Right lobe of liver (tissue), 4 donors: Measurements from ENCODE around the gene GRWD1.

Experiments
- CTCF ChIP-seq, 4 donors: fragments of 200-600 bp in 3 of 4; fragments of 450-650 bp in 1 of 4; IDR thresholded peaks; one replicate each; pipeline versions ENCODE4 v1.5.1 to v1.8.0; 2016 to 2022; ENCODE audit warnings: antibody characterized with exemption in 4 of 4, mild to moderate bottlenecking in 2 of 4
- POLR2A ChIP-seq: fragments of 450-650 bp; IDR thresholded peaks from one replicate; pipeline ENCODE4 v1.6.1; 2017; ENCODE audit warnings: antibody characterized with exemption, mild to moderate bottlenecking
- donor health status: DM: no; HTN: no; CAD: no.
- donor health status: DM: no; HTN: no; CAD: no.
- donor health status: DM: no; HTN: yes; CAD: no.

- TF ChIP-seq CTCF (IDR thresholded peaks at IDR 0.05) (no peak), POLR2A (no peak)
These were observed 2.8 kb downstream of the GRWD1 start for GRCh38 chr19:48448563-48448962.
